Measurements from ENCODE around the gene TNN. TPM values are rescaled to one million over a fixed set of nuclear protein-coding genes. Genes with fewer than 3 reads are reported as not detected.

TNN gene
- polyA plus RNA-seq, 5 donors, result 1.4 to 2.9 (median 2.3) TPM

Other genes with a start within 250 kb of the TNN start
- gene CACYBP, start 67.9 kb upstream of the TNN start, polyA plus RNA-seq (ENCODE audit: insufficient read depth in 1 of 5, insufficient read length in 5 of 5, low replicate concordance in 1 of 5), result 100 to 1,000 TPM; 122 to 149 (median 128) TPM
- 10 to 100 TPM; 40.7 to 55.2 (median 46.3) TPM for gene MRPS14, start 44.4 kb upstream of the TNN start, polyA plus RNA-seq (ENCODE audit: insufficient read depth in 1 of 5, insufficient read length in 5 of 5, low replicate concordance in 1 of 5)
- 10 to 100 TPM; 17.9 to 22.8 (median 21.0) TPM for gene KIAA0040, start 124.9 kb downstream of the TNN start, polyA plus RNA-seq (ENCODE audit: insufficient read depth in 1 of 5, insufficient read length in 5 of 5, low replicate concordance in 1 of 5)

All from right lung (tissue), 5 donors.